COLO829 (cell line): ENCODE results near the gene FMNL2.

Experiments used
- DNase-seq: peaks from one replicate; pipeline ENCODE4 v3.0.0; 2012; ENCODE audit warnings: low spot score

FMNL2 gene

GRCh38 chr2:152426801-152427200, 91.8 kb downstream of the FMNL2 start:
- DNase-seq = no peak

GRCh38 chr2:152427902-152428301, 92.9 kb downstream of the FMNL2 start:
- DNase-seq = no peak

GRCh38 chr2:152428800-152429582, 94.0 kb downstream of the FMNL2 start:
- no peak for DNase-seq

- DNase-seq = no peak
Observed at GRCh38 chr2:152430876-152431275, 95.9 kb downstream of the FMNL2 start.

- no peak for DNase-seq
Observed at GRCh38 chr2:152431370-152432098, 96.6 kb downstream of the FMNL2 start.

- no peak for DNase-seq
Observed at GRCh38 chr2:152432206-152432653, 97.3 kb downstream of the FMNL2 start.

- no peak for DNase-seq
Observed at GRCh38 chr2:152432765-152433164, 97.8 kb downstream of the FMNL2 start.

- DNase-seq = no peak
Observed at GRCh38 chr2:152433289-152433688, 98.3 kb downstream of the FMNL2 start.

- DNase-seq = no peak
Observed at GRCh38 chr2:152433791-152434190, 98.8 kb downstream of the FMNL2 start.

GRCh38 chr2:152434395-152435182, 99.6 kb downstream of the FMNL2 start:
- DNase-seq = no peak

- no peak for DNase-seq
Observed at GRCh38 chr2:152436148-152436547, 101.2 kb downstream of the FMNL2 start.

- DNase-seq = no peak
Observed at GRCh38 chr2:152437276-152438108, 102.5 kb downstream of the FMNL2 start.

GRCh38 chr2:152440049-152440448, 105.1 kb downstream of the FMNL2 start:
- no peak for DNase-seq

- DNase-seq = no peak
Observed at GRCh38 chr2:152440460-152440859, 105.5 kb downstream of the FMNL2 start.

GRCh38 chr2:152441961-152442360, 107.0 kb downstream of the FMNL2 start:
- no peak for DNase-seq

- no peak for DNase-seq
Observed at GRCh38 chr2:152443771-152444170, 108.8 kb downstream of the FMNL2 start.

- DNase-seq = no peak
Observed at GRCh38 chr2:152444448-152444847, 109.5 kb downstream of the FMNL2 start.

- no peak for DNase-seq
Observed at GRCh38 chr2:152445375-152445774, 110.4 kb downstream of the FMNL2 start.

- peak; percentile 43 for DNase-seq
Observed at GRCh38 chr2:152445791-152446201, 110.8 kb downstream of the FMNL2 start.

- DNase-seq = no peak
Observed at GRCh38 chr2:152446213-152446612, 111.2 kb downstream of the FMNL2 start.

- DNase-seq = no peak
Observed at GRCh38 chr2:152447897-152448296, 112.9 kb downstream of the FMNL2 start.

- DNase-seq = no peak
Observed at GRCh38 chr2:152448606-152449005, 113.6 kb downstream of the FMNL2 start.
